NK-92 treated with Interleukin-12 subunit alpha and Interleukin-12 subunit beta, amount 100 ng/mL, for 24 hours (cell line): ENCODE data around the gene SYT2.
"Not testable (repeated sequence)": the region's sequence is repeated elsewhere in the genome, so short reads cannot be mapped to it uniquely, and the experiment has no call there.

Experiments used
- DNase-seq: peaks from one replicate; lab custom pipeline; 2025; lab: John Stamatoyannopoulos, UW

Gene SYT2

DNA sequence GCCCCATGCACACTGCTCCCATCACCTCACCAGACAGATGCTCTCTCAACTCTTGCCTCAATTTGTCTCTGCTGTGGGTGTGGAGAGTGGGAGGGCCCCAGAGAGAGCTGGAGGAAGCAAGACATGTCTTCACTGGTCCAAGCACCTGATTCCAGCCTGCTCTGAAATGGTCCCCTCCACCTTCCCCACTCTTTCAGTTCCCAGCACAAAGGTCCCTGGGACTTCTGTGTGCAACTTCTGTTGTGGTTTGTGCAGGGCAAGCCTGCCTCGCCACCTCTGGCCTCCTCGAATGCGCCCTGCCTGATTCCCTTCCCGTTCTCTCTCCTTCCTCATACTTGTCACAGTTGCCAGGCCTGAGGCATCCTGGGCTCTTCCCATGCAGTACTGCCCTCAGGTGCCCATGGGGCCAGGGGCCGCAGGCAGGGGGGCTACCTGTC lies 119.3 kb downstream of the SYT2 start:
- no peak for DNase-seq

DNA sequence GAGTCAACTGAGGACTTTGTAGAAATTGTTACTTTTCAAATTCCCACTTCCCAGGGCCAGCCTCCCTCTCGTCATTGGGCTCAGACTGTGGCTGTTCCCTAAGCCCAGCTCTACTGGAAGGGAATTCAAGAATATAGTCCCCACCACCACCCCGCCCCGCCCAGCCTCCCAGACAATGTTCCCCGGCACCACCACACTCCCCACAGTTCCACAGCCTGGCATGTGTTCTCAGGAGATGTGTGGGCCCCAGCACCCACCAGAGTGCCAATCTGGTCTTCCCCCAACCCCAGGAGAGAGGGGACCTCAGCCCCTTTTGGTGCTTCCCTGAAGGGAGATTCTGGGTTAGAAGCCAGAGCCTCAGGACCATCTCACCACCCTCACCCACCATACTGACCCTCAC lies 120.1 kb downstream of the SYT2 start:
- DNase-seq: no peak

DNA sequence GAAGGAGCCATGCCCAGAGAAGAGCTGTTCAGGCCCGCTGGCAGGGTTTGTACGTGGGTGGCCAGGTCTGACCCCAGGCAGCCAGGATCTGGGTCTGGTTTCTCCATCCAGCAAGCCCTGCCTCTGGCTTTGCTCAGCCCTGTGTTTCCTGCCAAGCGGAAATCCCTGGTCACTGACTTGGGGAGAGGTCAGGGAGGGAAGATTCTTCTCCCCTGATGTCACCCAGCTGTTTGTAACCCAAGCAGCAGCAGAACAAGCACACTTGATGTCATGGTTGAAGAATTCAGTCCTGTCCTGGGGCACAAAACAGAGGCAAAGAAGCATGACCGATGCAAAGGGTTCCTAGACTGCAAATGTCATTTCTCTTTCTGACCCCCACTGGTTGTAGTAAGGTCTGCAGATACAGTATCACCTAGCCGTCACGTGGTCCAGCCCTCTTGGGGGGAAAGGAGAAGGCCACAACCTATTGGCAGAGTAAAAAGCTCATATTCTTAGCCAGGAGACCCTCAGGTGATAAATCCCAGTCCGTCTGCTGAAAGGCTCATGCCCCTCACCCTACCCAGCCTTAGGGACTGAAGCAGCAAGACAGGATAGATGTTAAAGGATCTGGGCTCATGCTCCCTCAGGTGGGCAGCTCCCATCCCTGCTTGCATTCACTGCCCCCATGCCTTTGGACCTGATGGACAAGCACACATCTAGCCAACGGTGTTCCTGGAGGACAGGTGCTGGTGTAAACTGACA lies 120.9 kb downstream of the SYT2 start:
- DNase-seq: no peak

DNA sequence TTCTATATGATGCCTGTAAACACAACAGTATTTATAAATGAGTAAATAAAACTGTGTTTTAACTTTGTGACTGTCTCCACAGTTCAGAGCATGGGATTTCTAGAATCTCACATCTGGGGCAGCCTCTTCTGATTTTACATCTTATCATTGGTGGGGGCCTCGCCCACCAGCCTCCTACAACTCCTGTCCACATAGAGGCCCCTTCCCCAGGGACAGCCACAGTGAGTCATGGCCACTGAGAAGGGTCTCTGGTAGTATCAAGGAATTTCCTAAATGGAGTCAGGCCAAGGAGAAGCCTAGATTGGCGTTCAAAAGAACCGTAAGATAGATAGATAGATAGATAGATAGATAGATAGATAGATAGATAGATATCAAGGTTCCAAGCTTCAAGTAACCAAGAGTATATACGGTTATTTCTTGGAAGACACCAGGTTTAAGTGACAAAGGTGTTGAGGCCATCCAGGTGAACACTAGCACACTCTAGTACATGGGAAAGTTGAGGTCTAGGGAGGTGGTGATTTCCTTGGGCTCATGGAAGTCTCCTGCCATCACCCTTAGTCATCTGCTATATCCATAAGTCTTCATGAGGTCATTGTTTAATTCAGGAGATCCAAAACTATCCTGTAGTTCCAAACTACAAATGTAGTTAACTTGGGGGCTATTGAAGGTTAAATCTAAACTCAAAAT lies 121.6 kb downstream of the SYT2 start:
- DNase-seq: no peak

DNA sequence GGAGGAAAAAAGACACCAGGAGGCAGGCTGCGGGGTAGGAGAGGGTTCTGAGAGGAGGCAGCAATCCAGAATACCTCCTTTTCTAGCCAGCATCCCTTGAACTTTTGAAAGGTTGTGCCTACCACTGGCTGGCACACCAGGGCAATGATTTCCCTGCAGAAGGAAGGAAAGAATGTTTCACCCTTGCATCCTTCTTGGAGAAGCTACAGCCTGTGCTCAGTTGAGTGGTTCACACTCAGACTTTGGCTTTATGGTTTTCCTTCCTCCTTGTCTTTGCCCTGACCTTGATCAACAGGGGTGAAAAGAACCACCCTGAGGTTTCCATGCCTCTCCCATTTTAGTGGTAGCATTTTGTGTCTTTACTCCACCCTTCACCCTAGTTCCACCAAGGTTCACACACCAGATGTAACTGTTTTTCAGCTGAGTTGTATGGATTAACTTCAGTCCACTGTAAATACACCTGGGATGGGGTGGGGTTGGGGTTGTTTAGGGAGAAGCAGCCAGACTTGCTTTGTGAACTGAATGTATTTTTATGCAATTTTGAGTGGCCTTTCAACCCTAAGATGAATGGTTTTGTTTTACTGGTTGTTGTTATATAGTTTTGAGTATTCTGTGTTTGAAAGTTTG lies 122.3 kb downstream of the SYT2 start:
- DNase-seq: no peak

DNA sequence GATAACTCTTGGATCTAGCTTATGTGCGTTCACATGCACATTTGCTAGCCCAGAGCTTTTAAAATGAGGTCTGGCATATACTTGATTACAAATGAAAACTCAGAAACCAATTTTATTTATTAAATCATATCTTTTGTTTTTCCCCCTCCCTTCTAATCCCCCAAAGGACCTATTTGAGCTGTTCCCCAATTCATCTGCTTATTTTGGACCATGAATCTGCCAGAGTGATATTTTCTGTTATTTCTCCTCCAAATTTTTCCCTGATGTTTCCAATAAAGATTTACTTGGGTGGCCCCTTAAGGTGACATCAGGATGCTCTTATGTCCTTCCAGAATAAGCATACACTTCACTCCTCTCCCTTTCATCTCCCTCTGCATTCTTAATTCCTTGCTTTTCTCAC lies 123.4 kb downstream of the SYT2 start:
- no peak for DNase-seq

DNA sequence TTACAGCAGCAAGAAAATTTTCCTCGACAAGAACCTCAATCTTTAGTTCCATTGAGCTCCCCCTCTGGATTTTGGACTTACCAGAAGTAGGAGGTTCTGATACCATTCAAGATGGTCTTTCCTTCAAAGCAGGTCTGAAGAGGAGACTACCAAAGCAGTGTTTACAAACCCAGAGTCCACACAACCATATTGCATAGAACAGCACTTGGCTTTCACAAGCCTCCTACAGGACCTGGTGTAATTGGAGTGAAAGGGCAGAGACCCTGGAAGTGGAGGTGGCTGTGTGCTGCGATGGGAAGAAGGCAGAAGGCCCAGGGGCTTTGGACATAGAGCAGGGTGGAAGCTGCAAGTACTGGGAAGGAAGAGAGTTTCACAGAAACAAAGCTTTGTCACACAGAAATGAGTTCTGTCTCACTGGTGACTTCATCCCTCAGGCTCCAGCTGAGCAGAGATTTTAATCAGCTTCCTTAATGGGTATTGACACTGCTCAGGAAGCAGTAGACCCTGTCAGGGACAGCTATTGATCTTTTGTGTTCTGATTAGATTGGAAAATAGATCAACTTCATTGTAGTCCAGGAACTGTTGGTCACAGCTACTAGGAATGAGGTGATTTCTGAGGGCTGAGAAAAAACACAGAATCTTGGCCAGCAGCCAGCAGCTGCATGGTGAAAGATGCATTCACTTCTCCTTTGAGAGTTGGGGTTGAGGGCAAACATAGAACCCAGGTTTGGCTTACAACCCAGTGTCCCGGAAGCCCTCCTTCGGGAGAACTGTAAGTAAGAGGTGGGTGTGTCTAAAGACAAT lies 124.0 kb downstream of the SYT2 start:
- no peak for DNase-seq

DNA sequence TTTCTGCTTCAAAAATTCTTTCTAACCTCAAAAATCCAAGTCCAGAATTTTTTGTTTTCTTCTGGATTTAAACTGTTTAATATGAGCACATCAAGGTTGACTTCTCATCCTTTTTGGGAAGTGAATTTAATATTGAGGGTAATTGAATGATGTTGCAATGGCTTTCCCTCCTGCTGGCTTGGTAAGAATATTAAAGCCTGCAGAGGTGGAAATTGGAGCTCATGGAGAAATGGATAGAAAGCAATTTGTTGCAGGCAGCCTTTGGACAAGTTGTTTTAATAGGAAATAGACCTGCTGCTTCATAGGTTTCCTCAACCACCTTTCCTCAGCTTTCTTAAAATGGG lies 124.7 kb downstream of the SYT2 start:
- DNase-seq: no peak

DNA sequence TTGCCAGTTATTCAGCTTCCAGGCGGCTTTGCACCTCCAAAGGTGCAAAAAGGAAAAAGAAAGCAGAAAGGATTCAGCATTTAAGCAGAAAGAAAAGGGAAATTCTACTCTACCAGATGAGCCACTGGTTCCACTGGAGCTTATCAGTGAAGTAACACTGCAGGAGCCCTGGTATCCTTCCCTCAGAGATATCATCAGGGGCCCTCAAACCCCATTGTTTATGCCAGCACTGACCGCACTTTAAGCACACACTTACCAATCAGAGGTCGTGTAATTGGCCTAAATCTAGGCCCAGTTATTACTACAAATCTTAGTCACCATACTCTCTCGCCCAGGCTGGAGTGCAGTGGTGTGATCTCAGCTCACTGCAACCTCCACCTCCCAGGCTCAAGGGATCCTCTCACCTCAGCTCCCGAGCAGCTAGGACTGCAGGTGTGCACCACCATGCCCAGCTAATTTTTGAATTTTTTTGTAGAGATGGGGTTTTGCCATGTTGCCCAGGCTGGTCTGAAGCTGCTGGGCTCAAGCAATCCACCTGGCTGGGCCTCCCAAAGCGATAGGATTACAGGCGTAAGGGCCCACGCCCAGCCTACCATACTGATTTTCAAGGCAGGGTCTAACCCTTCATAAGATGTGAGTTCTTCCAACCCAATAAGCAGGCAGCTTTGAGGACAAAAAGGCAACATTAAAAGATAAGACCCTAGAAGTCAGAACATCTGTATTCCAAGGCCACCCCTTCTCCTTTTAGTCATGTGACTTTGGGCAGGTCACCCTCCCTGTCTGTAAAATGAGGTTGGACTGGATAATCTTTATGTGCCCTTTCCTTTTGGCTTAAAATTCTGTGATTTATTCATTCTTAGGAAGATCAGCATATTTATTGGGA lies 125.3 kb downstream of the SYT2 start:
- no peak for DNase-seq

DNA sequence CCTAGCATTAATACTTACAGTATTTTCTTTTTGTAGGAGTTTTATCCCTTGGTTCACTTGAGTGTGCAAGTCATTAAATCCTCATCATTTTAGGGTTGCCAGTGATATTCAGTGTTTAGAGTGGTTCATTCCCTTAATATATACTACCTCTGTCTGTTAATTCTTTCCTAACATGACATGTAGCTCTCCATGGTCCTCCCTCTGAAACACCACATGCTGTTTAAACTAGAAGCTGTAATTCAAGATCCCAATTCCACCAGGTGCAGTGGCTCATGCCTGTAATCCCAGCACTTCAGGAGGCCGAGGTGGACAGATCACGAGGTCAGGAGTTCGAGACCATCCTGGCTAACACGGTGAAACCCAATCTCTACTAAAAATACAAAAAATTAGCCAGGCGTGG lies 127.9 kb downstream of the SYT2 start:
- not testable (repeated sequence) for DNase-seq

DNA sequence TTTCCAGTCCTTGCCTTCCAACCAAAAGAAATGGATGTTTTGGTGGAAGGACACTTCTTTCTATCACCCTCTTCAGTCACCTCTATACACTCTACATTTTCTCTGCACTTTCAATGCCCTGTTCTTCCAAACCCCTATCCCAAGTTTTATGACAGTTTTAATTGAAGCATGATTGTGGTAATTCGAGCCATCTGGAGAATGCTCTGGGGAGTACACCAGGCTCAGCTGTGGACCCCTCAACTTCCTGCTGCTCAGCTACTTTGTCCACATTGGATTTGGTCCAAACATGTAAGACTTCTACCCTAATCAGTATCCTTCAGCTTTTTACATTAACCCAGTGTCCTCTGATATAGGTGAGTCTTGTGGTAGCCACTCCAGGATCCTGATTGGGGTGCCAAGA lies 129.6 kb downstream of the SYT2 start:
- no peak for DNase-seq

DNA sequence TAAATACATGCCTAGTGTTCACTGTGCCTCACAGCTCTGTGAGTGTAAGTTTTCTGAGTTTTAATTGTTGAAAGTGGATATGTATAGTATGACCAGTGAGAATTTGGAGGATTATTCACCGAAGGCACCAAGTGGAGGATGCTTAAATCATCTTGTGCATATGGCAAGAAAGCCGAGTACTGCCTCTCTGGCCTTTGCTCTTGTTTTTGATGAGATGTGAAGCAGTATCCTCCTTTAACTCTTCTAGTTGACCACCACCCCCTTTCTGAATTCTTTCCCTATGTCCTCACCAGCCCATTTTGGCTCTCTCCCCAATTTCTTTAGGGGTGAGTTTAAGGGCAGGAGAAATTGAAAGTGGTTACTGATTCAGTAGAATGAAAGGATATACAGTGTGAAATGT lies 130.4 kb downstream of the SYT2 start:
- DNase-seq: no peak

DNA sequence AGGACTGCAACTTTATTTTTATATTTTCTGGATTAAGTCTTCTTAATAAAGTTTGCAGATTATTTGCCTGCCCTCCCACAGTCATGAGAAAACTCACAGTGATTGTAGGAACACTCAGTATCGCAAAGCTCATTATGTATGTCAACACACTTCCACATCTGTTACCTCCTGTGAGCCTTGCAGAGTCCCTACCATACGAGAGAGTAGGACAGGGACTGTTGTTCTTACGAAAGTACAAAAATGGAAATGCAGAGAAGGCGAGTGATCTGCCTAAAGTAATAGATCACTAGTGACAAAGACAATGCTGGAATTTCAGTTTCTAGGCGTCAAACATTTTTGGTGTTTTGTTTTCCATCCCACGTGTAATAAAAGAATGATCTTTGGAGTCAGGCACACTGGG lies 131.7 kb downstream of the SYT2 start:
- DNase-seq: no peak

DNA sequence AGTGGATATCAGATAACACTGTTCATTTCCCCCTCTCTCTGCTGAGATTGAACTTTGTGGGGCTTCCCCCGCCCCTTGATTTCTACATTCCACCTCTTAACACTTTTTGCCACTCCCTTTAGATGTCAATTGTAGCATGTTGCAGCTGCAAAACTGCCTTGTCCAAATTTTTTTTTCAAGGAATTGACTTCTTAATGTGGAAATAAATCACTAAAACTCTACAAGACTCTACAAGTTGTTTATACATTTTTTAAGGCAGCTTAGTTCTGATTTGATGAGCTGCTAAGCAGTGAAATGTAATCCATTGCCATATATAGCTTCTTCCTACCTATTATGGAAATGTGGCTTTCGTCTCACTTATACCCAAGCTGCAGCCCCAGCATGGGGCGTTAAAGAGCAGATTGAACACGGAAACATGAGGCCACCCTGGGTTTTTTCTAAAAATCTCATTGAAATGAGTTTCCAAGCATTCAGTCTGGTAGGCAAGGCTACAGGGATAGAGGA lies 132.2 kb downstream of the SYT2 start:
- no peak for DNase-seq

DNA sequence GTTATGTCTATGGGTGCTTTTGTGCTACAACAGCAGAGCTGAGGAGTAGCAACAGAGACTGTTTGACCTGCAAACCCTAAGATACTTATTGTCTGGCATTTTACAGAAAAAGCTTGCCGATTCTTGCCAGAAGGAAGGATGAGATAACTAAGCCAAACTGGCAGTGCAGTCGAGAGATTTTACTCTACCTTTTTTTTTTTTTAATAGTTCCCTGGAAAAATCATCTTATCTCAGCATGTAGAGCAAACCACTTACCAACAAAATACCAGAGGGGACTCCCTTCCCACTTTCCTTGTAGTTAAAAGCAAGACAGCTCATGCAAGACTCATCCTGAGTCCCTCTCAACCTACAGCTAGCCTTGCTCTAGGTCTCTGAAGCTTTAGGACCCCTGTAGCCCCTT lies 132.9 kb downstream of the SYT2 start:
- no peak for DNase-seq

DNA sequence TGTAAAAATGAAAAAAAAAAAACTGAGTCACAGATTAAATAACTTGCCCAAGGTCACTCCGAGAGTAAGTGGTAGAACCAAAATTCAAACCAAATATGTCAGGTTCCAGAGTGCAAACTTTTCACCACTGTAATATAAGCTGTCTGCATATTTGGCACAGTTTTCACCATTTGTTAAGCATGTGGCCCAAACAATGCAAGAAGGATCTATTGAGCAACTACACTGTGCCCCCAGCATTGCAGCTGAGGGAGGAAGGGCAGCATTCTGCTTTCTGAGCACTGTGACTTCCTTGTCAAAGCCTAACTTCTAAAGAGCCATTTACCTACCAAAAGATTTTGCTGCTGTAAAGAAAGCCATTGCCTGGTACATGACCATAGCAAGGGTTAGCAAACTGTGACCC lies 133.4 kb downstream of the SYT2 start:
- DNase-seq: no peak

DNA sequence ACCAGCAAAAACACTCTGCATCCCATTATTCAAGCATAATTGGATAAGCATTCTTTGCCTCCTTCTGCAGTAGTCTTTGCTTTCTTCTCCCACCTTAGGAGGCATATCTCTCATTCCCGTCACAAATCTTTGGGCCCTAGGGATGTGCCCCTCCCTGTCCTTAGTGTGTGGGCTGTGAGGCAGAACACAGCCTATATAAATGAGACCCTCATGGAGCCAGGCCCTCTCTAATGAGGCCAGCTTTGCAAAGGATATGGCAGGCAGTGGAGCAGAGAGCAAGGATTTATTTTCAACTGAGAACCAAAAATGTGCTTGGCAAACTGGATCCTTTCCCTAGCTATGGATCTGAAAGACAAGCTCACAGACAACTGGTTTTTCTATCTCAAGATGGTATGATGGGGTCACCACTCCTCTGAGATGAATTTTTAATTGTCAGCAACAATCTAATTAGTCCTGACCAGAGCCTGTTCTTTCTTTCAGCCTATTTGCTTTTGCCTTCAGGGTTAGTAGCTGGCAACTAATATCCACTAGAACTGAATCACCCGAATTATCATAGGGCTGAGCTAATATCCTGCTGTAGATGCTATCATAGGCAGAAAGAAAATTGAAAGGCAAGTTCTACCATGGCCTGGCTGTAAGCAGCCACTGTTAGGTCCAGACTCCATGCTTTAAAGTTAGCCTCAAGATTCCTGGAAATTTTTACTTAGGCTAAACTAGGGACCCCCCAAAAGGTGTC lies 134.2 kb downstream of the SYT2 start:
- DNase-seq: no peak

DNA sequence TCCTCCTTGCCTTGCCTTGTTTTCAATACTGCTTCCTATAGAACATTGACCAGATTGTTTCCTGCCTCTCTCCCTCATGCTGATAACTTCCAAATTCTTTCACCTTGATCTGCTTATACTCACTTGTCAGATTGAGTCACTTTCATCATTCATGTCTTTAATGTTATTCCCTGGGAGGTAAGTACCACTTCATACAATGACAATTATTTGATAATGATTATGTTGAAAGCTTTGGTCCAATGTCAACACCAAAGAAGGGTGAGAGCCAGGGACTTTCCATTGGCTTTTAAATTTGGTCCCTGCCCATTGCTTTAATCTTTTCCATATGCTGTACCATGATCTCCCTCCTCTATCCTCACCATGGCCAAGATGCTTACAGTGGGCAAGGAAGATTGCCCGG lies 137.4 kb downstream of the SYT2 start:
- no peak for DNase-seq

DNA sequence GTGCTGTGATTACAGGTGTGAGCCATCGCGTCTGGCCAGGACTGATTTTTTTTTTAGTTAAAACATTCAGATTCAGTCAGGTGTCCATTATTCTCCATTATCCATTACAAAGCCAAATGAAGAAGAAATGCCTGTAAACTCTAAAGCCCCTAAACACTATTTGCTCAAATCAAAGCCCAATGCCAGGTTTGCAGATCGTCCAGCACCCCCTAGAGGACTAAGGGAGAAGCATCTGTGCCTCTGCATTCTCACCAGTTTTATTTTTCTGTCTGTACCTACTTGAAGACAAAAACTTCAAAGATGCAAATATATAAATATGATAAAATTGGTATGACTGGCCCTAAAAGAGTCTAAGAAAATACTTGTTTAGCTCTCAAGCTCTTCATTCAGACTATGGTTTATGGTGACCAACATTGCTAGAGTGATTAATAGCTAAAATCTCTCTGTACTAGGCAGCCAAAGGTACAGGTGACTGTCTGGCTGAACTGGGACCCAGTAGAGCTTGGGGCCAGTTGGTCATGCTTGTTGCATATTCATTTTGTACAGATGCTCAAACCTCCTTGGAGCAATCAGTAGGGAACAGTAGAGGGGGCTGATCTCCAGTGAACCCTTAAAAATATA lies 138.4 kb downstream of the SYT2 start:
- no peak for DNase-seq
